Inflammatory macrophage treated with lipopolysaccharide for 4 hours (primary cell): ENCODE results near the gene PKNOX2.
A peak's percentile ranks its signal among the peaks of the same experiment; 100 is the strongest.

ENCODE experiments used
- DNase-seq: peaks from one replicate; pipeline ENCODE4 v3.0.0-alpha.2; 2020

PKNOX2 gene

DNA sequence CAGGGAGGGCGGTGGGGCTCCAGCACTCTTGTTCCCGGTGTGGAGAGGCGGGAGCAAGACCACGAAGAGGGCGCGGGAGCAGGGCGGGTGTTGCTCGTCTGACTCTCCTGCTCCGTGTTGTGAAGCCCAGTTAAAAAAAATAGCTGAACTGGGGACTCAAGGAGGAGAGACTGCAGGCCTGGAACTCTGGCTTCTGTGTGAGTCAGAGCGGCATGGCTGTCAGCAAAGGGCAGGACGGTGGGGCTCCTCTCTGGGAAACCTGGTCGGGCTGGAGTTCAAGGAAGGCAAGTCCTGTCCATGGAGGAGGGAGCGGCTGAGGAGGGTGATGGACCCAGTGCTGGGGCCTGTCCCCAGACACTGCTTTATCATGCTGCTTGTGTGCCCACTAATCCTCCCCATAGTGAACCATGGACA is 179.2 kb downstream of the PKNOX2 start:
- DNase-seq = no peak

DNA sequence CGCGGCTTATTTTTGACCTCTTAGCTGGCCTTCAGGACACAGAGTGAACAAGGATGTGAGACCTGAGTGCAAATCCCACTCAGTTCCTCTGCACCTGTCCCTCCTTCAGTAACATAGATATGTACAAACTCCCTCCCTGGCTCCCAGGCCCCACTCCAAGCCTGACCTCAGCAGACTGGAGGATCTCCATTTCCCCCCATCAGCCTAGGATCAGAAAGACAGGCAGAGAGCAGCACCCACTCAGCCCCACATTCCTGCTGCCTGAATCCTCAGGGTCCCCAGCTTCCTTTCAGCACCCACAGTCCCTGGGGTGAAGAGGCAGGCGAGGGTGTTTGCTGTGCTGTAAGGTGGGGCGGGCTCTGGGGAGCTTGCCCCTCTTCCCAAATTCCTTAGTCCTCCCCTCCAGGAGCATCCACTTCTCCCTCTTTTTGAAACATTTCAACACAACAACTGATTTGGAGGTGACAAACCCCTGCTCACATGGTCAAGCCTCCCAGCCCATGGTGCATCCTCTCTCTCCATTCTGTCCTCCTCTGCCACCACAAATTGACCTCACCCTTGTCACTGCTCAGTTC is 180.4 kb downstream of the PKNOX2 start:
- DNase-seq = no peak

DNA sequence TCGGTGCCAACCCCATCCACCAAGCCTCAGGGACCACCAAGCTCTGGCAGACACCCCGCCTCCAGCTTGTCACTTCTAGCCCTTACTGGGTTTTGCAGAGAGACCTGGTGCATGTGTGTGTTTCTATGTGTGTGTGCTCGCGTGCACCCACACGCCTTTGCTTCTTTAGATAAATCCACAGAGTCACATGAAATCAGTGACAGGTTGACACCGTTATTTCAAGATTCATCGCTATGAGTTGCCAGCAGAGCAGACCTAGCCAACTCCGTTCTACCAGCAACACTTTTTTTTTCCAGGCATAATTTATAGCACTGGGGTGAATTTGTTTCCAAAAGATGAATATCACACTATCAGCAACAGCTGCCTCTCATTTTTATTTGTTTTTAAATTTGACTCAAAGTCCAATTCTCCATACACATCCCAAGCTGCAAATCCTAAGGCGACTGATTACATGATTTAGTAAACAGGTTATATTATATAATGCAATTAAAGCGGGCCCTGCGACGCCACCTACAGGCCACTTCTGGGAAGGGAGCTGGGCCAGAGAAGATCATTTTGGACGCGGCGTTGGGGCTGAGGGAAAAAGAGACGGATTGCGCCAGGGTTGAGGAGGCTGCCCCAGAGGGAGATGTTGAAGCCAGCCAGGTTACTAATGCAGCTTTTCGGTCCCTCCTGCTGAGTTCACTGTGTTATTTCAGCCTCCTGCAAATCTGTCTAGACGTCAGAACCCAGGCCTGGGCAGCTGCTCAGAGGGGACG is 181.0 kb downstream of the PKNOX2 start:
- peak; percentile 35 for DNase-seq

DNA sequence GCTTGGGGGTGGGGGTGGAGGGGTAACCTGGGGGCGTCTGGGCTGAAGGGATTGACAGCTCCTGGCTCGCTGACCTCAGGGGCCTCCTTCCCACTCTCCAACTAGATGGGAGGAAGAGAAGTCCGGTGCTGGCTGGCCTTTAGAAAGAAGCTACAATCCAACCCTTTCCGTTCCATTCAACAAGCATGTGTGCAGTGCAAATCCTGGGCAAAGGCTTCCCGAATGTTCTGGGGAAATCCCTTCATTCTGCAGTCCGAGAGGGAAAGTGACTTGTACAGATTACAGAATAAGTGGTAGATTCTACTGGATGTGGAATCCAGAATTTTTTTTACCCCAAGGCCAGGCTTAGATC is 181.6 kb downstream of the PKNOX2 start:
- DNase-seq = no peak

DNA sequence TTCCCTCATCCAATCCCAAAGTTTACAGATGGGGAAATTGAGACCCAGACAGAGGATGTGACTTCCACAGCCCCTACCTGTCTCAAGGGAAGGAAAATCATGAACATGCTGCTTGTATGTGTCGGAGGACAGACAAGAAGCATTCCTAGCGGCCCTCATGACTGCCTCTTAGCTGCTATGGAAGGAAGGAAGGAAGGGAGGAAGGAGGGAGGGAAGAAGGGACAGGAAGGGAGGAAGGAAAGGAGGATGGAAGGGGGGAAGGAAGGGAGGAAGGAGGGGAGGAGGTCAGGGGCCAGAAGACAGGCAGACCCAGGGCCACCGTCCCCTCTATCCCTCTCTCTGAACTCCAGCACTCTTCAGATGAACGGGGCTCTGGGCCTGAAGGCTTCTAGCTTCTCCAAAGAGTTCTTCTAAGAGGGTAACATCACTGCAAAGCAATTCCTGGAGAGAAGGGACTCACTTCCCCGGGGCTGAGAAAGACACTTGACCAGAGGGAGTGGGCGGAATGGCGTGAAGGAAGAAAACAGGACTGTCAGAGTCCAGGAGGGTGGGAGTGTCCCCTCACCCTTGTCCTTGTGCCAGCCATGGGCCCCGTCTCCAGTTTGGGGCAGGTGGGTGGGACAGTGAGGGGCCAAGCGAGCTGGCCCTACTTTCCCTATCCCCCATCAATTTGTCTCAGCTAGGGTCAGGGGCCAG is 182.2 kb downstream of the PKNOX2 start:
- no peak for DNase-seq

DNA sequence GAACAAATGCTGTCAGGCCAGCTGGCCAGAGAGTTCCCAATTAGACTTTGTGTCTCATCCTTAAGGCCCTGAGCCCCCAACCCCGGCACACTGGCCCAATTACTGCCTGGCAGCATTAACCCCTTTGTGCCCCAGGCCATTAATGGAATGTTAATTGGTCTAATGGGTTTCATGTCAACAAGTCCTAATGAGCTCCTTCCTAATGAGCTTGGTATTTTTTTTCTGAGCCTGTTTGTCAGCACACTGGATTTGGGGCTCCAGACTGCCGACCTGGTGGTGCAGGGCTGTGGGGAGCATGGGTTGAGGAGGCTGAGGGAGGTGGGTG is 182.7 kb downstream of the PKNOX2 start:
- no peak for DNase-seq

DNA sequence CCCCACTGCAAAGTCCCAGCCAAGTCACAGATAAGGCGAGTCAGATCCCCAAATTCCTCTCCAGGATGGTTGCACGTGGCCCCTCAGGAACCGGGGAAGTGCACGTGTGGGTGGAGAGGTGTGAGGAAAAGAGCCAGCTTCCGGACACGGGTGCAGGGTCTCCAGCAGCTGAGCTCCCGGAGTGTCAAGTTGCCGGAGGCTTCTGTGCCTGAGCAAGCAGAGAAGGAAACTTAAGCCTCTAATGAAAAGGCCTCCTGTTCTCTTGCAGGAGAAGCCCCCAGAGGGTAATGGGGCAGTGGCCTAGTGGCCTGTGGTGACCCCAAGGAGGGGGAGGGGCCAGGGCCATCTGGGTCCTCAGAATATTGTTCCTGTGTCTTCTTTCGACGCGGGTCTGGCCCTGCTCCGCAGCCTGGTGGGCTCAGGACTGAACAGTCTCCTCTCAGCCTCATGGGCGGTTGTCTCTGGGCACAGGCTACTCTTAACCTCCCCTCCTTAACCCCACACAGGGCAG is 183.6 kb downstream of the PKNOX2 start:
- no peak for DNase-seq

DNA sequence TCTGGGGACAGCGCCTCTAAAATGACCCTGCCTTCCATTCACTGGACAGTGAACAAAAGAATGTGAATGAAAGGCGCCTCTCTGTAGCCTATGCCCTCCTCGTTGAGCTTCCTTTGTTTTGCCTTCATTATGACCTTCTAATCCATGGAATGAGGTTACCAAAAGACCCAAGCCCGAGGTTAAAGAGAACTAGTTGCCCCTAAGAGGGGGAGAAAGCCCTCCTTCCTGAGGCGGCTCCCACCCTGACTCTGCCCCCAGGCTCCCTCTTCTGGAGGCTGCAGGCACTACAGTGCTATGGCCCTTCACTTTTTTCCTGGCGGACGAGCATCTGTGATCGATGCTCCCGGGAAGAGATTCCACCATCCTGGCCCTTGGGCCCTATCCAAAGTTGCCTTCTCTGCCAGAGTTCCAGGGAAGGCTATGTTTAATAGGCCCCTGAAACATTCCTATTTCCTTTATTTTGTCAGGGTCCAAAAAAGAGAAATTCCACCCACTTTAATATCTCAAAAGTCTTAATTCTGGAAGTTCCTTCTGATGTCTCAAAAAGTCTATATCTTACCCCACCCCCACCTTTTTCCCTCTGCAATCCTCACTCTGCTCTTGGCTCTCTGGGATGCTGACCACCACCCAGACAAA is 184.2 kb downstream of the PKNOX2 start:
- peak; percentile 16 for DNase-seq

DNA sequence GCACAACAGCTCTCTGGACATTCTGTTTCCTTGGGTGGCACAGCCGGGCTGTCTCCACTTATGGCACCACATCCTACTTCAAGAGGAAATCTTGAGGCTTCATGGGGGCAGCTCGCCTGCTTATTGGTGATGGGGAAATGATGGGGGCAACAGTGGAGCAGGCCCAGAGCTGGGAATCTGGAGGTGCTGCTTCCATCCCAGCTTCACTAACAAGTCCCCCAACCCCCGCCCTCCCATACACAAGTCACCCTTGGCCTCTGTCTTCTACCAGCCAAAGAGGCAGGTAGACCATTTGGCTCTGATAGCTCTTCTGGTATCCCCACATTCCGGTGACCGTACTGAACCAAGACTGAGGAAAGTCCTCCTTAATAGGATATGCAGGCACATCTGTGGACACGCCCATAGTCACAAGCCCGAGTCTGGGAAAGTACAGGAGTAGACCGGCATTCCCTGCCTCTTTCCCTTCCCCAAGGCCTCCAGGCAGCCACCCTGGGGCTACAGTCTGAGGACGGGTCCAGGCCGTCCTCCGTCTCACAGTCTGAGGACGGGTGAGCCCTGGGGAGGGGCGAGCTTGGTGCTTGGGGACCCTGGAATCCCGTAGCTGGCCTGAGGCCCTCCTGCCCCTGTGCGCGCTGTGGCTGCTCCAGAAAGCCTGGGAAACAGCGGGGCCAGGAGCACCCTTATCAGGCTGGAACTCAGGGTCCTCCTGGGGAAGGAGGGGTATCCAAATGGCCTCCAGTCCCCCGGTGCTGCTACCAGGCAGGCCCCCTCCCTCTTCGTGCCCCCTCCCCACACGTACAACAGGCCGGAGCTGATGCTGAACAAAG is 185.9 kb downstream of the PKNOX2 start:
- no peak for DNase-seq

DNA sequence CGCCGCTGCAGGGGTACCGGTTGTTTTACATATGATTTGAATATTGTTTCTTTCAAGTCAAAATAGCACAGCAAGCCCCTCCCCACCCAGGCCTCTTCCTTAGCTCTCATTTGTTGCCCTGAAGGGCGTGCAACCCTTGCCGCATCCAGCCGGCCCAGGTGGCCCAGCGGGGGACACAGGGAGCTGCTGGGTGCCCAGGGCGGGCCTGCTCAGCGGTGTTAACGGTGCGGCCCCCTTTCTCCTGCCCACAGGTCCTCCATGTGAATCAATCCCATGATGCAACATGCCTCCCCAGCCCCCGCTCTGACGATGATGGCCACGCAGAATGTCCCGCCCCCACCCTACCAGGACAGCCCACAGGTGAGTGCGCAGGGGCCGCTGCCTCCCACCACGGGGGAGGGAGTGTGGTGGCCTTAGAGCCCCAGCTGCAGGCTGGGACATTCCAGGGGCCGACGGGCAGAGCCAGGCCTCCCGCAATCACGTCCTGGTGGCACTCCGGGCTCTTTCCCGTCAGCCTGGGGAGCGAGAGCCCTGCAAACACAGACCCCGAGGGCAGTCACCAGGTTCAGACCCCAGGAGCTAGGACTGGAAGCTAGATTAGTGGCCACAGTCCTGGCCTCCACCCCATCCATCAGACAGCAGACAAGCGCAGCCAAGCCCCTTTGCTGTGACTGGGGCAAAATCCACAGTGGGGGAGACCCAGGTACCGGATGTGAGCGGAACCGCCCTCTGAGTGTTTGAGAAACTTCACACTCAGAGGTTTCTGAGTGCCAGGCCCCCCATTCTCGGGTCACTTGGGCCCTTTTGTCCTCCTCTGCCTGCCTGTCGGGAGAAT is 186.7 kb downstream of the PKNOX2 start:
- no peak for DNase-seq

DNA sequence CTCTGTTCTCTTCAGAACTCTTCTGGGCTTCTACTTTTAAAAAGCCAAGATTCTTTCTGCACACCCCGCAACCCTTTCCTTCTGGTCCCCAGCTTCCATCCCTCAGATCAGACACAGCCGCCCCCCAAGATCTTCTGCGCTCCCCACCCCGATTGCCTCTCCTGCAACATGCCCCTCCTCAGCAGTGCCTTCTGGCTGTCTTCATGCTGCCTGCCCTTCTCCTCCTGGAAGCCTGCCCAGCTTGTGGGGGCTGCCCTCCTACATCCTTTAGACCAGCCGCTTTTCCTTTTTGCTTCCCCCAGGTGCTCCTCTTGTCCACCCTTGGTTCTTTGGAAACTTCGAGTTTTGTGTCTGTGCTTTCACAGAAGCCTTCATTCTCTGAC is 187.3 kb downstream of the PKNOX2 start:
- DNase-seq = no peak

DNA sequence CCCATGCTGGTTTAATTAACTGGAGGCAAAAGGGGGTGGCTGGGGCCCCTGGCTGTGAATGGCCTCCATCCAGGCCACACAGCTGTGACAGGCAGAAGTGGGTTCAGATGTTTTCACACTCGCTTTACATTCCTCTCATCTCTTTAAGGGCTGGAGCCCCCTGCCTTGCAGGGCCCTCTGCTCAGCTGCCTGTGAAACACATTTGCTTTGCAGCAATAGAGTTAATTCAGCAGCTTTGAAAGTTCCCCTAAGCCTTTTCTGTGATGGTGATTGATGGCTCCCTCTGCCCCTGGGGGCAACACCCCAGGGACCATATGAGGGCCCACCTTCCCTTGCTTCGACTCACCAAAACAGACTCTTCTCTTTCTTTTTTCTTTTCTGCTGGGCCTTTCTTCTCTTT is 192.2 kb downstream of the PKNOX2 start:
- DNase-seq = no peak

DNA sequence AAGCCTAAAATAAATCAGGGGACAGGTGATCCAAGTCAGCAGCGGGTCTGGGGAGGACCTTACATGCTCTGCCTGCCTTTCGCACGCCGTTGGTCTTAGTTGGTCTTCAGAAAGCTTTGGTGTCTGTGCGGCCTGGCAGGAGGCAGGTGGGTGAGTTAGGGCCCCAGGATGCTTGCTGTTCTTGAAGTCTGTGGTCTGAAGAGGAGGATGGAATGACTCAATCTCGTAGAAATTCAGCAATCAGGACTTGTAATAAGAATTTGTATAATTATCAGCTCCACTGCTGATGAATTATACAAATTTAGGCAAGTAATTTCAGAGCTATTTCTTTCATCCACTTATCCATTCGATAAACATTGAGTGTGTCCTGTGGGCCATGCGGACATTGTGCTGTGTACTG is 193.0 kb downstream of the PKNOX2 start:
- no peak for DNase-seq

DNA sequence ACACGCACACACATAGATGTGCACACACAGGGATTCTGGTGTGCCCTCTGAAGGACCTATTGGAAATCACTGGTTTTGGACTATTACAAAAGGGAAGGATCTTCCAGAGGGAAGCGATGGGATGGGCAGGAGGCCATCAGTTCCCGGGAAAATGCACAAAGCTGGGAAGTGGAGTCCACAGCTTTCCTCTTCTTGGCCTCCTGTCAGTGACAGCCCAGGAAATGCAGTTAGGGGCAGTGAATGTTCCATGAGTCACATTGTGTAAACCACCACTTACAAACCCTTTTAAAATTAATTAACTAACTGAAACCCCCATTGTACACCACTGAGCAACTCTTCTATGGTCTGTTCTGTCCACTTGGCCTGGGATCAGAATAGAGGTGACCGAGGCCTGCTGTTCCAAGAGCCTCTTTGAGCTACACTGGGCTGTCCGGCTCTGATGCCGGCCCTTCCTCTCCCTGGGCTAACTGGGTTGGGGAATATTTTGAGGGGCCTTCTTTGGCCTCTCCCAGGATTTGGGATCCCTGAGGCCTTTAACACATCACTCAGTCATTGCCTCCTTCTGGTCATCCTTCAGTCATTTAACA is 193.8 kb downstream of the PKNOX2 start:
- DNase-seq = no peak

DNA sequence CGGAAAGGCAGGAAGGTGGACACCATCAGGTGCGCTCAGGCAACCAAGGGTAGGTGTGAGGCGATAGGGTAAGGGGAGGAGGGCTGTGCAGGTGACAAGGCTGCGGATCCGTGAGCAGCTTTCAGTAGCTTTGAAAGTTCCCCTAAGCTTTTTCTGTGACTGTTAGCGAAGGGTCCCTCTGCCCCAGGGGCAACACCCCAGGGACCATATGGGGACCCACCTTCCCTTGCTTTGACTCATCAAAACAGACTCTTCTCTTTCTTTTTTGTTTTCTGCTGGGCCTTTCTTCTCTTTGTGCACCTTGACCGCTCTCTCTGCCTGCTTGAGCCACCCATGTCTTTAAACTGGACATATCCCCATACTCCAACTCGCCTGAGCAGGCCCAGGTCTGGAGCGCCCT is 194.6 kb downstream of the PKNOX2 start:
- no peak for DNase-seq

DNA sequence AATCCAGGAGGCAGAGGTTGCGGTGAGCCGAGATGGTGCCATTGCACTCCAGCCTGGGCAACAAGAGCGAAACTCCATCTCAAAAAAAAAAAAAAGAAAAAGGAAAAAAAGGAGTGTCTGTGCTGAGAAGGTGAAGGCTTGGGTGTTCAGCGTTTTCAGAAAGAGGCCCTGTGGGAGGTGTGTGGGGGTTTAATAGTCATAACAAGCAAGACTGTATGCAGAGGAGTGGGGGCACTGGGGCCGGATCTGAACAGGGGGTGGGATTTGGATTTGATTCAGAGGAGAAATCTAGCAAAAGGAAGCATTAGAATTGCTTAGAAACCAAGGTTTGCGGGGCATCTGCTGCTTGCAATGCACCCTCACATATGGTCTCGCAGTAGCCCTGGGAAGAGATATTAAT is 195.5 kb downstream of the PKNOX2 start:
- DNase-seq = no peak

DNA sequence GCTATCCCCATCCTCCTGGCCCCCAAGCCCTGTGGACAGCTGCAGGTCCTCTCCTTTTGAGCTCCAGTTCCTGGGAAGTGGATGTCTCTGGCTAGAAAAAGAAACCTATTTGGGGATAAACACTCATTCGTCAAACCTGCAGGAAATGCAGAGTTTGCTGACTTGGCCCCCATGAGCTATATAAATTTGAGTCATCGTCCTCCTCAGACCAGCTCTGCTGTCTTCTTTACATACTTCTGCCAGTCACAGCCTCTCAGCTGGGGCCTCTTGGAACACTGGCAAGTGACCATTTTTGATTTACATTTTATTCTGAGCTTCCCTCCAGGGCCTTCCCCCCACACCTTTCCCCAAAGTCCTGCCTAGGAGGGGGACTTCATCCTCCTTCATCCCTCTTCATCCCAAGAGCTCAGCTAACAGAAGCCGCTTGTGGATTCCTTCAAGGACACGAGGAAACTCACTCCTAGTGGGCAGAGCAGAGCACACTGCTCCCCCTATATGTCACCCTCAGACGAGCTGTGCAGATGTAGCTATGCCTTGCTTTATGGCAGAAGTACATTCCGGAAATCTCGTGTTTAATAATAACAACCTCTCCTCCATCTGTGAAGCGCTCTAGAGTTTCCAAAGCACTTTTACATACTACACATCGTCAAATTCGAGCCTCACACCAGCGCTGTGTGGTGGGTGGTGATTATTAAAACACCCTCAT is 199.7 kb downstream of the PKNOX2 start:
- DNase-seq = no peak

DNA sequence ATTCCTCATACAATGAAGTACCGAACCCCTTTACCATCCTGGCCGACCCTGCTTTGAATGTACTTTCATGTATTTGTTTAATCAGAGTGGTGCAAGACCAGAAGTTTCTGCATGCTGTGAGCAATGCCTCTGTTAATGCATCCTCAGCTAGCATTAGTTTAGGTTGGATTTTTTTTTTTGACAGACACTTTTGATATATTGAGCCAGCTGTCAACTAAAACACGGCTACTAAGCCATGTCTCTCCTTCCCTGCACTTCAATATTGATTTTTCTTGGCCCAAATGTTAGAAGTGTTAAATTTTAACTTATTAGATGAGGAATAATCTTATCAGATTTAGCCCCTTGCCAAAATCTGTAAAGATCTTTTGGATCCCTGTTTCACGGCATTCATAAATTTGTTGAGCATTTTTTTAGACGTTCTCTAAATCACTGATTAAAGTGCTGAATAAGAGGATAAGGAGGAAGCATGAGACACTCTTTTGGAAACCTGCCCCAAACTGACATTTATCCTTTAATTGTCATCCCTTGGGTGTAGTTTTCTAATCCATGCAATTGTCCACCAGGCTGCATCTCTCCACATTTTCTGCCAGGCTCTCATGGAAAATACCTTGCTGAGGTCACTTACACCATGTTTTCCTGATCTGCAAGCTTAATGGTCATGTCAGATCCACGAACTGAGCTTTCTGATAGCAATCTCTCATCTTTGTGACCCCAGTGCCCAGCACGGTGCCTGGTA is 200.8 kb downstream of the PKNOX2 start:
- no peak for DNase-seq

DNA sequence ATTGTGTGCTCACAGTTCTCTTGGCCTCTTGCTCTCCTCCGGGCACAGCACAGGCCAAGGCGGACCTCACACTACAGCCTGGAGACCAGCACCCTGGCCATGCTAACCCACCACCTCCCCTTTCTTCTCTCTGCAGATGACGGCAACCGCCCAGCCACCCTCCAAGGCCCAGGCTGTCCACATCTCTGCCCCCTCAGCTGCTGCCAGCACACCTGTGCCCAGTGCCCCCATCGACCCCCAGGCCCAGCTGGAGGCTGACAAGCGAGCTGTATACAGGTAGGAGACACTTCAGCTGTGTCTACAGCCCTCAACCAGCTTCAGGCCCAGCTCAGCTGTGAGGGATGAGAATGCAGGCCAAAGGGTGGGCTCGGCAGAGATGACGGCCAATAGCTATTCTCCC is 203.2 kb downstream of the PKNOX2 start:
- no peak for DNase-seq

DNA sequence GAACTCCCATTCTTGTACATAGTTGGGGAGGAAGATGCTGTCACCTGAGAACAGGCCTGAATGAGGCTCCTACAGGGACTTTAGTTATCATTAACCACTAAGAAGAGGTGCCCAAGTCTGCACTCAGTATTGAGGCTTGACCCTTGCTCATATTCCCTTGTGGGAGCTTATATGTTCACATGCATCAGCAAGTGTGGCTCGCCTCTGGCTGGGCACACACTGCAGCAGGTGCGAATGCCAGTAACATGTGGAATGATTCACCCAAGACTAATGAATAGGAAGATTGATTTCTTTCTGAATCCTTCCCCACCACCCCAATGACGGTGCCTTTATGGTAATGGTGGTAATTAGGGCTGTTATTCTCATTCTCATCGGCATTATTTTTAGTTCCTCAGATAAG is 204.2 kb downstream of the PKNOX2 start:
- DNase-seq = no peak
